Measurements from ENCODE around the gene SCD5. TPM values are rescaled to one million over a fixed set of nuclear protein-coding genes. Genes with fewer than 3 reads are reported as not detected.
A peak's percentile ranks its signal among the peaks of the same experiment; 100 is the strongest.

SCD5 gene
- total and polyA plus RNA-seq, 2 donors (not counting 3 experiments of a cell fraction or from before 2014, with no cell fraction given), result 38.4 to 38.5 TPM

- Histone ChIP-seq H3K79me2 (ENCODE audit: control insufficient read depth, insufficient read depth, low read length) (no peaks in the 10 kb centered on the region), H3K4me2 (ENCODE audit: insufficient read depth, low read length) (no peak overlapping the region), H3K27me3 (ENCODE audit: control insufficient read depth in 2 of 2, insufficient read depth in 2 of 2, low read length in 2 of 2) (no peaks in the 10 kb centered on the region), H3K9me1 (replicated peaks; ENCODE audit: control insufficient read depth, extremely low read depth, insufficient read depth, low read length) (no peaks in the 10 kb centered on the region), H3K4me3 (replicated peaks in 1 of 3; ENCODE audit: insufficient read depth in 1 of 3, low read depth in 1 of 3, low read length in 3 of 3) (no peak overlapping the region), H3K9ac (replicated peaks; ENCODE audit: extremely low read depth, insufficient read depth, low read length) (no peak overlapping the region), H4K20me1 (replicated peaks; ENCODE audit: control insufficient read depth, extremely low read depth, insufficient read depth, low read length) (no peaks in the 10 kb centered on the region), H2AFZ (ENCODE audit: low read depth, low read length) (no peak overlapping the region), H3K4me1 (ENCODE audit: control insufficient read depth, extremely low read depth, insufficient read depth, low read length) (peaks cover 9% of the 10 kb centered on the region), H3K36me3 (ENCODE audit: control insufficient read depth in 2 of 2, extremely low read depth in 1 of 2, insufficient read depth in 2 of 2, low read length in 2 of 2) (no peaks in the 10 kb centered on the region), H3K27ac (ENCODE audit: insufficient read depth, low read depth, low read length) (no peak overlapping the region), H3K9me3 (replicated peaks; ENCODE audit: control insufficient read depth, insufficient read depth, low read length) (no peaks in the 10 kb centered on the region)
- POLR2A ChIA-PET, result no interaction called here
- TF ChIP-seq POLR2AphosphoS5 (IDR thresholded peaks at IDR 0.05; ENCODE audit: insufficient read depth, low read depth, low read length), result no peak
- TF ChIP-seq JUN (IDR thresholded peaks at IDR 0.05; ENCODE audit: borderline replicate concordance, insufficient read depth, insufficient read length, low read depth), result no peak
- TF ChIP-seq POLR2A (IDR thresholded peaks at IDR 0.05; ENCODE audit: low read depth, low read length), result no peak
- TF ChIP-seq FOS (IDR thresholded peaks at IDR 0.05; ENCODE audit: borderline replicate concordance, insufficient read depth, low read length), result no peak
- no peak for TF ChIP-seq MAX (IDR thresholded peaks at IDR 0.05; ENCODE audit: insufficient read depth, insufficient read length)
- TF ChIP-seq CTCF (IDR thresholded peaks at IDR 0.05; ENCODE audit: extremely low read depth in 1 of 2, insufficient read depth in 1 of 2, low read depth in 1 of 2, low read length in 2 of 2), result no peak
- no peak for TF ChIP-seq GATA2 (IDR thresholded peaks at IDR 0.05; ENCODE audit: insufficient read depth, insufficient read length, low read depth, low read length)
- TF ChIP-seq MYC (IDR thresholded peaks at IDR 0.05; ENCODE audit: low read depth, low read length), result no peak
- no peak for TF ChIP-seq EZH2 (IDR thresholded peaks at IDR 0.05; ENCODE audit: borderline replicate concordance, low read depth, low read length, severe bottlenecking)
- CTCF ChIA-PET, result interaction anchor here (3.2 kb wide), 1 partner anchor 45 kb away, joined by 15 read pairs; no protein-coding TSS in a partner anchor
- FAIRE-seq (no peak), DNase-seq (ENCODE audit: low read depth, low spot score) (peak; percentile 14)
- BruUV-seq (replicated peaks), result no TSS peak
- intact Hi-C loops (cut with micrococcal nuclease) (no loop called here), dilution Hi-C loops (cut with MboI; ENCODE audit: extremely low pct_ligation_motif_present, low sequenced_read_pairs) (no loop called here)
These were observed 104.5 kb downstream of the SCD5 start for GRCh38 chr4:82694046-82694445.

Measured in endothelial cell of umbilical vein (primary cell).